ENCODE measurements around the gene RAB6B.

RAB6B gene

GRCh38 chr3:133881492-133881891 is 14.2 kb downstream of the RAB6B start:
- no peak for DNase-seq (ENCODE audit: low read depth in 2 of 2)

GRCh38 chr3:133880886-133881455 is 14.7 kb downstream of the RAB6B start:
- DNase-seq (ENCODE audit: low read depth in 2 of 2), result no peak

- DNase-seq (ENCODE audit: low read depth in 2 of 2), result no peak
These were observed 15.4 kb downstream of the RAB6B start for GRCh38 chr3:133880287-133880686.

- no peak for DNase-seq (ENCODE audit: low read depth in 2 of 2)
These were observed 17.2 kb downstream of the RAB6B start for GRCh38 chr3:133878518-133878917.

GRCh38 chr3:133877221-133877620 is 18.5 kb downstream of the RAB6B start:
- DNase-seq (ENCODE audit: low read depth in 2 of 2), result no peak

GRCh38 chr3:133874761-133875438 is 20.8 kb downstream of the RAB6B start:
- no peak for DNase-seq (ENCODE audit: low read depth in 2 of 2)

- no peak for DNase-seq (ENCODE audit: low read depth in 2 of 2)
These were observed 21.3 kb downstream of the RAB6B start for GRCh38 chr3:133874344-133874743.

GRCh38 chr3:133872781-133873180 is 22.9 kb downstream of the RAB6B start:
- no peak for DNase-seq (ENCODE audit: low read depth in 2 of 2)

- DNase-seq (ENCODE audit: low read depth in 2 of 2), result no peak
These were observed 23.5 kb downstream of the RAB6B start for GRCh38 chr3:133872161-133872560.

GRCh38 chr3:133871368-133872090 is 24.2 kb downstream of the RAB6B start:
- DNase-seq (ENCODE audit: low read depth in 2 of 2), result no peak

- no peak for DNase-seq (ENCODE audit: low read depth in 2 of 2)
These were observed 24.9 kb downstream of the RAB6B start for GRCh38 chr3:133870822-133871221.

GRCh38 chr3:133869586-133869985 is 26.1 kb downstream of the RAB6B start:
- DNase-seq (ENCODE audit: low read depth in 2 of 2), result no peak

GRCh38 chr3:133868758-133869475 is 26.8 kb downstream of the RAB6B start:
- no peak for DNase-seq (ENCODE audit: low read depth in 2 of 2)

- no peak for DNase-seq (ENCODE audit: low read depth in 2 of 2)
These were observed 27.5 kb downstream of the RAB6B start for GRCh38 chr3:133868186-133868585.

- DNase-seq (ENCODE audit: low read depth in 2 of 2), result no peak
These were observed 29.5 kb downstream of the RAB6B start for GRCh38 chr3:133866141-133866540.

GRCh38 chr3:133865136-133865855 is 30.4 kb downstream of the RAB6B start:
- DNase-seq (ENCODE audit: low read depth in 2 of 2), result no peak

GRCh38 chr3:133864616-133865015 is 31.1 kb downstream of the RAB6B start:
- no peak for DNase-seq (ENCODE audit: low read depth in 2 of 2)

- DNase-seq (ENCODE audit: low read depth in 2 of 2), result no peak
These were observed 31.8 kb downstream of the RAB6B start for GRCh38 chr3:133863911-133864310.

- no peak for DNase-seq (ENCODE audit: low read depth in 2 of 2)
These were observed 33.5 kb downstream of the RAB6B start for GRCh38 chr3:133862161-133862560.

- no peak for DNase-seq (ENCODE audit: low read depth in 2 of 2)
These were observed 35.2 kb downstream of the RAB6B start for GRCh38 chr3:133860519-133860918.

GRCh38 chr3:133859381-133860234 is 36.1 kb downstream of the RAB6B start:
- DNase-seq (ENCODE audit: low read depth in 2 of 2), result no peak
